ENCODE data around the gene ST3GAL3.

ST3GAL3 gene

DNA sequence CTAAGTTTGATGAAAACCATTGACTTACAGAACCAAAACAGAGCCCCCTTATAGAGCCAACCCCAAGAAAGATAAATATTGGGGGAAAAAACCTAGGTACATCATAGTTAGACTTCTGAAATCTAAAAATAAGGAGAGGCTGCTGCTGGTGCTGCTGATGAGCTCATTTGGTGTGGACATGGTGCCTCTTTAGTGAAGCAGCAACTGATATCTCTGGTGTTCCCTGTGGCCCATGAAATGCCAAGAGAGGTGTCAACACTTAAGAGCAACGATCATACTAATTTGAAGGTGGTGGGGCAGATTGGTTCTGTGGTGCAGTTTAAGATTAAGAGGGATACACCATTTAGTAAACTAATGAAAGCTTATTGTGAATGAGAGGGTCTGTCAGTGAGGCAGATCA lies 35.9 kb downstream of the ST3GAL3 start:
- Histone ChIP-seq H2AFZ (ENCODE audit: insufficient read depth, low read length, poor library complexity) (no peak overlapping the region), H2AK5ac (ENCODE audit: low read length) (no peak overlapping the region), H3K9me3 (ENCODE audit: insufficient read depth, low read depth, low read length) (no peaks in the 10 kb centered on the region), H2BK5ac (ENCODE audit: low read depth, low read length, poor library complexity) (no peak overlapping the region), H3K9ac (ENCODE audit: low read length) (no peak overlapping the region), H3K27ac (ENCODE audit: low read depth, low read length) (no peak overlapping the region), H3K4me2 (ENCODE audit: low read length) (no peak overlapping the region), H3K36me3 (ENCODE audit: control insufficient read depth in 1 of 2, insufficient read depth in 2 of 2, low read length in 2 of 2) (no peaks in the 10 kb centered on the region), H3K23ac (ENCODE audit: low read length) (no peak overlapping the region), H3K79me1 (ENCODE audit: low read length) (no peaks in the 10 kb centered on the region), H3K4me3 (ENCODE audit: low read depth, low read length) (no peak overlapping the region), H3K4ac (ENCODE audit: low read depth, low read length) (no peak overlapping the region), H4K91ac (ENCODE audit: low read depth, low read length) (no peak overlapping the region), H4K12ac (ENCODE audit: low read depth, low read length) (no peak overlapping the region), H2BK120ac (ENCODE audit: insufficient read depth, low read length, poor library complexity) (no peak overlapping the region), H3K18ac (ENCODE audit: low read length) (no peak overlapping the region), H2BK12ac (ENCODE audit: low read length) (no peak overlapping the region), H4K8ac (ENCODE audit: low read depth, low read length) (no peak overlapping the region), H3K79me2 (ENCODE audit: control insufficient read depth, insufficient read depth, low read length, poor library complexity) (no peaks in the 10 kb centered on the region), H3K4me1 (ENCODE audit: control insufficient read depth in 1 of 2, insufficient read depth in 2 of 2, low read length in 2 of 2) (no peaks in the 10 kb centered on the region), H3K14ac (ENCODE audit: low read length) (no peak overlapping the region), H3K27me3 (ENCODE audit: insufficient read depth, low read length) (no peaks in the 10 kb centered on the region)
- no CpG with 5 or more reads among the region's 1 CpG for WGBS (ENCODE audit: extremely low coverage, insufficient coverage, insufficient read length)
- DNase-seq = no peak

DNA sequence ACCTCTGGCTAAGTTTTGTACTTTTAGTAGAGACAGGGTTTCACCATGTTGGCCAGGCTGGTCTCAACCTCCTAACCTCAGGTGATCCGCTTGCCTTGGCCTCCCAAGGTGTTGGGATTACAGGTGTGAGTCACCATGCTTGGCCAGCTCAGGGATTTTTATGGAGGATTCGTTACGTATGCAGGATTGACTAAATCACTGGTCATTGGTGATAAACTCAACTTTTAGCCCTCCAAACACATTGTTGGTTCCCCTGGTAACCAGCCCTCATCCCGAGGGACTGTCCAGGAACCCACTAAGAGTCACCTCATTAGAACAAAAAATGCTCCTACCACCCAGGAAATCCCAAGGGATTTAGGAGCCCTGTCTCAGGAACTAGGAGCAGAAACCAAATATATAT lies 40.4 kb downstream of the ST3GAL3 start:
- no CpG with 5 or more reads among the region's 4 CpGs for WGBS (ENCODE audit: extremely low coverage, insufficient coverage, insufficient read length)
- no peak overlapping the region for H3K27ac ChIP-seq (ENCODE audit: low read depth, low read length)

DNA sequence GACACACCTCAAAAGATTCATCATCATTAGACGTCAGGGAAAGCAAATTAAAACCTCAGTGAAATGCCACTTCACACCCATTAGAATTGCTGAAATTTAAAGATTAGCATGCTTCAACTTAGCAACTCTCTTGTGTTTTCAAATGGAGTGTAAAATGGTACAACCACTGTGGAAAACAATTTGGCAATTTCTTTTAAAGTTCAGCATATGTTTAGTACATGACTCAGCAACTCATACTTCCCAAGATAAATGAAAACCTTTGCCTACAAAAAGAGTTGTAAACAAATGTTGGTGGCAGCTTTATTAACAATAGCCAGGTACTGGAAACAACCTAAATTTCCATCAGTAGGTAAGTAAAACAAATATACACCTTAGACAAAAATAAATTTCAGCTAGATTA lies 42.7 kb downstream of the ST3GAL3 start:
- Histone ChIP-seq H2AK5ac (ENCODE audit: low read length) (no peak overlapping the region), H3K4me1 (ENCODE audit: control insufficient read depth in 1 of 2, insufficient read depth in 2 of 2, low read length in 2 of 2) (no peaks in the 10 kb centered on the region), H4K91ac (ENCODE audit: low read depth, low read length) (no peak overlapping the region), H3K36me3 (ENCODE audit: control insufficient read depth in 1 of 2, insufficient read depth in 2 of 2, low read length in 2 of 2) (no peaks in the 10 kb centered on the region), H3K27ac (ENCODE audit: low read depth, low read length) (no peak overlapping the region), H3K4ac (ENCODE audit: low read depth, low read length) (no peak overlapping the region), H2BK120ac (ENCODE audit: insufficient read depth, low read length, poor library complexity) (no peak overlapping the region), H3K79me2 (ENCODE audit: control insufficient read depth, insufficient read depth, low read length, poor library complexity) (no peaks in the 10 kb centered on the region), H2BK5ac (ENCODE audit: low read depth, low read length, poor library complexity) (no peak overlapping the region), H3K9ac (ENCODE audit: low read length) (no peak overlapping the region), H4K12ac (ENCODE audit: low read depth, low read length) (no peak overlapping the region), H3K4me3 (ENCODE audit: low read depth, low read length) (no peak overlapping the region), H3K23ac (ENCODE audit: low read length) (no peak overlapping the region), H3K14ac (ENCODE audit: low read length) (no peak overlapping the region), H3K4me2 (ENCODE audit: low read length) (no peak overlapping the region), H2AFZ (ENCODE audit: insufficient read depth, low read length, poor library complexity) (no peak overlapping the region), H2BK12ac (ENCODE audit: low read length) (no peak overlapping the region), H3K18ac (ENCODE audit: low read length) (no peak overlapping the region), H3K27me3 (ENCODE audit: insufficient read depth, low read length) (no peaks in the 10 kb centered on the region), H4K8ac (ENCODE audit: low read depth, low read length) (no peak overlapping the region), H3K9me3 (ENCODE audit: insufficient read depth, low read depth, low read length) (no peaks in the 10 kb centered on the region), H3K79me1 (ENCODE audit: low read length) (no peaks in the 10 kb centered on the region)
- WGBS (ENCODE audit: extremely low coverage, insufficient coverage, insufficient read length) = no CpG with 5 or more reads among the region's 1 CpG
- DNase-seq = no peak

More for the DNA sequence above, 40.4 kb downstream of the ST3GAL3 start:
- no peaks in the 10 kb centered on the region for H3K27me3 ChIP-seq (ENCODE audit: insufficient read depth, low read length)
- no peak overlapping the region for H3K4ac ChIP-seq (ENCODE audit: low read depth, low read length)
- no peak overlapping the region for H2AFZ ChIP-seq (ENCODE audit: insufficient read depth, low read length, poor library complexity)
- no peak overlapping the region for H3K4me3 ChIP-seq (ENCODE audit: low read depth, low read length)
- H2BK5ac ChIP-seq (ENCODE audit: low read depth, low read length, poor library complexity) = no peak overlapping the region
- H3K4me2 ChIP-seq (ENCODE audit: low read length) = no peak overlapping the region
- H2AK5ac ChIP-seq (ENCODE audit: low read length) = no peak overlapping the region
- H2BK120ac ChIP-seq (ENCODE audit: insufficient read depth, low read length, poor library complexity) = no peak overlapping the region
- no peaks in the 10 kb centered on the region for H3K9me3 ChIP-seq (ENCODE audit: insufficient read depth, low read depth, low read length)
- no peaks in the 10 kb centered on the region for H3K4me1 ChIP-seq (ENCODE audit: control insufficient read depth in 1 of 2, insufficient read depth in 2 of 2, low read length in 2 of 2)
- H3K18ac ChIP-seq (ENCODE audit: low read length) = no peak overlapping the region
- H3K9ac ChIP-seq (ENCODE audit: low read length) = no peak overlapping the region
- H2BK12ac ChIP-seq (ENCODE audit: low read length) = no peak overlapping the region
- no peaks in the 10 kb centered on the region for H3K79me1 ChIP-seq (ENCODE audit: low read length)
- no peak overlapping the region for H4K12ac ChIP-seq (ENCODE audit: low read depth, low read length)
- no peak for DNase-seq
- no peak overlapping the region for H4K91ac ChIP-seq (ENCODE audit: low read depth, low read length)
- H3K36me3 ChIP-seq (ENCODE audit: control insufficient read depth in 1 of 2, insufficient read depth in 2 of 2, low read length in 2 of 2) = no peaks in the 10 kb centered on the region
- no peaks in the 10 kb centered on the region for H3K79me2 ChIP-seq (ENCODE audit: control insufficient read depth, insufficient read depth, low read length, poor library complexity)
- H3K14ac ChIP-seq (ENCODE audit: low read length) = no peak overlapping the region
- no peak overlapping the region for H3K23ac ChIP-seq (ENCODE audit: low read length)
- H4K8ac ChIP-seq (ENCODE audit: low read depth, low read length) = no peak overlapping the region

DNA sequence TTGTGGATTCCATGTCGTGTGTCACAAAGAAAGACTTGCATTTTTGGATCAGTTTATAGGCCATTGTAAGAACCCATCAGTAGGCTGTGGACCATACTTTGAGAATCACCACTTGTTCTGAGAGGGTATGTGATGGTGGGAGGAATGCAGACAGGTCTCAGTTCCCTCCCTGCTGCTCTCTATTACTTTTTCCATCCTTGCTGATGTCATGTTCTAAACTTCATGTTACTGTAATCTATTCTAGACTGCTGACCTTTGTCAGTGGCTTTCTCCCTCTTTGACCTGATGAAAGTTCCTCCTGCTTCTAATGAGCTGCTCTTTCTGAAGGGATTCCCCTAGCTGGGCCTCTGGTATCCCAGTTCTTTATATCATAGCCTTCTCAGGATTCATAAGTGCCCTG lies 46.1 kb downstream of the ST3GAL3 start:
- H2AK5ac ChIP-seq (ENCODE audit: low read length) = no peak overlapping the region
- H4K91ac ChIP-seq (ENCODE audit: low read depth, low read length) = no peak overlapping the region
- no peak overlapping the region for H3K14ac ChIP-seq (ENCODE audit: low read length)
- no peak overlapping the region for H2BK5ac ChIP-seq (ENCODE audit: low read depth, low read length, poor library complexity)
- no peak overlapping the region for H4K8ac ChIP-seq (ENCODE audit: low read depth, low read length)
- H3K4me3 ChIP-seq (ENCODE audit: low read depth, low read length) = no peak overlapping the region
- H3K4me1 ChIP-seq (ENCODE audit: control insufficient read depth in 1 of 2, insufficient read depth in 2 of 2, low read length in 2 of 2) = no peaks in the 10 kb centered on the region
- no peaks in the 10 kb centered on the region for H3K9me3 ChIP-seq (ENCODE audit: insufficient read depth, low read depth, low read length)
- no peaks in the 10 kb centered on the region for H3K79me1 ChIP-seq (ENCODE audit: low read length)
- no peak overlapping the region for H3K23ac ChIP-seq (ENCODE audit: low read length)
- H3K9ac ChIP-seq (ENCODE audit: low read length) = no peak overlapping the region
- no peaks in the 10 kb centered on the region for H3K36me3 ChIP-seq (ENCODE audit: control insufficient read depth in 1 of 2, insufficient read depth in 2 of 2, low read length in 2 of 2)
- H3K4ac ChIP-seq (ENCODE audit: low read depth, low read length) = no peak overlapping the region
- H3K18ac ChIP-seq (ENCODE audit: low read length) = no peak overlapping the region
- no peak overlapping the region for H3K27ac ChIP-seq (ENCODE audit: low read depth, low read length)
- DNase-seq = no peak
- no peak overlapping the region for H3K4me2 ChIP-seq (ENCODE audit: low read length)
- no peaks in the 10 kb centered on the region for H3K79me2 ChIP-seq (ENCODE audit: control insufficient read depth, insufficient read depth, low read length, poor library complexity)
- H2BK120ac ChIP-seq (ENCODE audit: insufficient read depth, low read length, poor library complexity) = no peak overlapping the region
- H3K27me3 ChIP-seq (ENCODE audit: insufficient read depth, low read length) = no peaks in the 10 kb centered on the region
- H2AFZ ChIP-seq (ENCODE audit: insufficient read depth, low read length, poor library complexity) = no peak overlapping the region
- H4K12ac ChIP-seq (ENCODE audit: low read depth, low read length) = no peak overlapping the region
- no CpG with 5 or more reads among the region's 1 CpG for WGBS (ENCODE audit: extremely low coverage, insufficient coverage, insufficient read length)
- no peak overlapping the region for H2BK12ac ChIP-seq (ENCODE audit: low read length)

DNA sequence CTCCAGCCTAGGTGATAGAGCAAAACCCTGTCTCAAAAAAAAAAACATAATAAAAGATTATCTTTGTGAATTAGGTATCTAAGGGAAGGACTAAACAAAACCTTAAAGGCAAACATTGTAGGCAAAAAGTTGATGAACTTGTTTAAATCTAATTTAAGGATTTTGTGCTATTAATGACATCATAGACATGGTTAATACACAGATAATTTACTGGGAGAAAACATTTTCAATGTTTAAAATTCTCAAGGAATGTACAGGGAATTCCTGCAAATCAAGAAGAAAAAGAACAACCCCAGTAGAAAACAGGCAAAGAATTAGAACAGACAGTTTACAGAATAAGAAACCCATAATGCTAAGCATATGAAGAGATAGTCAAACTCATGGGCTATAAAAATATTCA lies 47.6 kb downstream of the ST3GAL3 start:
- no peak overlapping the region for H2AK5ac ChIP-seq (ENCODE audit: low read length)
- H3K4me1 ChIP-seq (ENCODE audit: control insufficient read depth in 1 of 2, insufficient read depth in 2 of 2, low read length in 2 of 2) = no peaks in the 10 kb centered on the region
- H2BK12ac ChIP-seq (ENCODE audit: low read length) = no peak overlapping the region
- H3K9ac ChIP-seq (ENCODE audit: low read length) = no peak overlapping the region
- no peak overlapping the region for H3K4me3 ChIP-seq (ENCODE audit: low read depth, low read length)
- H3K36me3 ChIP-seq (ENCODE audit: control insufficient read depth in 1 of 2, insufficient read depth in 2 of 2, low read length in 2 of 2) = no peaks in the 10 kb centered on the region
- no peak overlapping the region for H4K12ac ChIP-seq (ENCODE audit: low read depth, low read length)
- H3K79me2 ChIP-seq (ENCODE audit: control insufficient read depth, insufficient read depth, low read length, poor library complexity) = no peaks in the 10 kb centered on the region
- H2AFZ ChIP-seq (ENCODE audit: insufficient read depth, low read length, poor library complexity) = no peak overlapping the region
- no peak overlapping the region for H3K4ac ChIP-seq (ENCODE audit: low read depth, low read length)
- H3K18ac ChIP-seq (ENCODE audit: low read length) = no peak overlapping the region
- no peak overlapping the region for H2BK120ac ChIP-seq (ENCODE audit: insufficient read depth, low read length, poor library complexity)
- no peak overlapping the region for H2BK5ac ChIP-seq (ENCODE audit: low read depth, low read length, poor library complexity)
- H3K14ac ChIP-seq (ENCODE audit: low read length) = no peak overlapping the region
- H4K91ac ChIP-seq (ENCODE audit: low read depth, low read length) = no peak overlapping the region
- H3K27me3 ChIP-seq (ENCODE audit: insufficient read depth, low read length) = no peaks in the 10 kb centered on the region
- H4K8ac ChIP-seq (ENCODE audit: low read depth, low read length) = no peak overlapping the region
- no peak overlapping the region for H3K23ac ChIP-seq (ENCODE audit: low read length)
- no peak overlapping the region for H3K4me2 ChIP-seq (ENCODE audit: low read length)
- no peak for DNase-seq
- H3K79me1 ChIP-seq (ENCODE audit: low read length) = no peaks in the 10 kb centered on the region
- no peaks in the 10 kb centered on the region for H3K9me3 ChIP-seq (ENCODE audit: insufficient read depth, low read depth, low read length)
- no peak overlapping the region for H3K27ac ChIP-seq (ENCODE audit: low read depth, low read length)

All from trophoblast cell (in vitro differentiated cells and primary cell).